HS-5 (cell line): ENCODE data around the gene VMP1.
"Not testable (repeated sequence)": the region's sequence is repeated elsewhere in the genome, so short reads cannot be mapped to it uniquely, and the experiment has no call there.

Experiments used
- DNase-seq: peaks from one replicate; pipeline ENCODE4 v3.0.0-alpha.2; 2012; ENCODE audit warnings: low read depth

The VMP1 gene

DNA sequence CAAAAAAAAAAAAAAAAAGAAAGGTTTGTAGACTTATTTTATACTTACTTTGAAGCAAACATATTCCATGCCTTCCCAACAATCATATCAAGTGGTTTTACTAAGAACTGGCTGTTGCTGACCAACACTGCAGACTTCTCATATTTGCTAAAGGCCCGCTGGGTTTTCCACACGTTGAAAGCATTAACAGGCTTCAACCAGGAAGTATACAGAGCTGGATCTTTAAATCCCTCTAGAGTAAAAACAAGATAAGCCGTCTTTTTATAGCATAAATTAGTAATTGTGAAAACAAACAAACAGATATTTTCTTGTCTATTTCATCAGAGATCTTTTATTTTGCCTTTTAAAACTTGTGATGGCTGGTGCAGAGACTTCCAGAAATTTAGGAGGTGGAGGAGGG is 156.2 kb downstream of the VMP1 start:
- no peak for DNase-seq

DNA sequence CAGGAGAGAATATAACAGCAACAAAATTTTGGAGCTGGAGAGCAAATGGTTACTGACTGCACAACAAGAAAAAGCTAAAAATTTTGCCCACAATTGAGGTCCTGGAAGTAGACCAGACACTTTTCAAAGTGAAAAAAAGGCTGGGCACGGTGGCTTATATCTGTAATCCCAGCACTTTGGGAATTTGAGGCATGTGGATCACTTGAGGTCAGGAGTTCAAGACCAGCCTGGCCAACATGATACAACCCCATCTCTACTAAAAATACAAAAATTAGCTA is 162.4 kb downstream of the VMP1 start:
- DNase-seq: no peak

GRCh38 chr17:59870482-59870881 is 163.0 kb downstream of the VMP1 start:
- no peak for DNase-seq

DNA sequence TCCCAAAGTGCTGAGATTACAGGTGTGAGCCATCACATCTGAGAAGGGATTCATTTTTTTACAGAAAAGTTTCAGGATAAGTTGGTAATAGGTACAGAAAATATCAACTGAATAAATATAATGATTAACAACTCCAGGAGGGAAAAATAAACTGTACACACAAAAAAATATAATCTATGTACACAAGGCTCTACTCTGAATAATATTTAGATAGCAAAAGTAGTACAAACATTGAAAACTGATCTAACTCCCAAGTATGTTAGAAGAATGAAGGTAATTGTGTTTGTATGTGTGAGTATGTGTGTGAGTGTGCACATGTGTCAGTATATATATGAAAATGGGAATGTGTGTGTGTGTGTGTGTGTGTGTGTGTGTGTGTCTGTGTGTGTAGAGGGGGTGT is 164.9 kb downstream of the VMP1 start:
- no peak for DNase-seq

DNA sequence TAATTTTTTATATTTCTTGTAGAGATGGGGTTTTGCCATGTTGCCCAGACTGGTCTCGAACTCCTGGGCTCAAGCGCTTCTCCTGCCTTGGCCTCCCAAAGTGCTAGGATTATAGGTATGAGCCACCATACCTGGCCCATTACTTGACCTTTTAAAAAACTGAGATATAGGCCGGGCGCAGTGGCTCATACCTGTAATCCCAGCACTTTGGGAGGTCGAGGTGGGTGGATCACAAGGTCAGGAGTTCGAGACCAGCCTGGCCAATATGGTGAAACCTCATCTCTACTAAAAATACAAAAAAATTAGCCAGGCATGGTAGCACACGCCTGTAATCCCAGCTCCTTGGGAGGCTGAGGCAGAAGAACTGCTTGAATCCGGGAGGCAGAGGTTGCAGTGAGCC is 166.0 kb downstream of the VMP1 start:
- DNase-seq: not testable (repeated sequence)

DNA sequence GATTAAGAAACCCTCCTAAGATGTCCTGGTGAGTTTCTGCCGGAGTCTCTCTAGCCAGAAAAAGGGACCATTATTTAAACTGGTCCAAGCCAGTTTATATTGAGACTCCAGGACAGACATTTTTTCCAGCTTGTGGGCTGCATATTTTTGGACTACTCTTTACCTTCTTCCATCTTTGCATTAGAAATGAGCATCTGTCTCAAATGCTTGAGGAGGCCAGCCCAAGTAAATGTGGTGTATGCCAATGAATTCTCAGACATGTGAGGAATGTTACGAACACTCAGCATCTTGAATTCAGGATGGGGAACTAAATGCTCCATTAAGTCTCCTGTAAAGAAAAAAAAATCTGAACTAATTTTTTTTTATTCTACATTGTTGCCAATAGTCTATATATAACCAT is 166.9 kb downstream of the VMP1 start:
- DNase-seq: no peak

DNA sequence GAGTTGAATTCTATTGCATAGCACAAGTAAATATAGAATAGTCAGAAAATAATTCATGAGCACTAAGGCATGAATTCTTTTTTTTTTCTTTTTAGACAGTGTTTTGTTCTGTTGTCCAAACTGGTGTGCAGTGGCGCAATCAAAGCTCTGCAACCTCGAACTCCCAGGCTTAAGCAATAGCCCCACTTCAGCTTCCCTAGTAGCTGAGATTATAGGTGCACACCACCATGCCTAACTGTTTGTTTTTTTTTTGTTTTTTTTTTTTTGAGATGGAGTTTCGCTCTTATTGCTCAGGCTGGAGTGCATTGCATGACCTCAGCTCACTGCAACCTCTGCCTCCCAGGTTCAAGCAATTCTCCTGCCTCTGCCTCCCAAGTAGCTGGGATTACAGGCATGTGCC is 168.7 kb downstream of the VMP1 start:
- no peak for DNase-seq

- DNase-seq: no peak
Observed at GRCh38 chr17:59877965-59878364, 170.5 kb downstream of the VMP1 start.

- DNase-seq: no peak
Observed at GRCh38 chr17:59878624-59879023, 171.2 kb downstream of the VMP1 start.

DNA sequence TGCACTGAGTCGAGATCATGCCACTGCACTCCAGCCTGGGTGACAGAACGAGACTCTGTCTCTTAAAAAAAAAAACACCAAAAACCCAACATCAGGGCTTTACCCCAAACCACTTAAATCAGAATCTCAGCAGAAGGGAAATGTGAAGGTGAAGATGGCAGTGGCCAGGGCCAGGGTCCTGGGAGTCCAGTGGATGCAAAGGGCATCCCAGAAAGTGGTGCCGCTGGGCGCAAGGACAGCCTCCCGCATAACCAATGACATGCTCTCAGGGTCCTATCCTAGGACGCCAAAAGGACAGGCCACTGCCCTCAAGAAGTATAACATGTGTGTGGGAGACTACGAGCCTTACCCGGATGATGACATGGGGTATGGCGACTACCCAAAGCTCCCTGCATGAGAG is 177.4 kb downstream of the VMP1 start:
- DNase-seq: no peak

DNA sequence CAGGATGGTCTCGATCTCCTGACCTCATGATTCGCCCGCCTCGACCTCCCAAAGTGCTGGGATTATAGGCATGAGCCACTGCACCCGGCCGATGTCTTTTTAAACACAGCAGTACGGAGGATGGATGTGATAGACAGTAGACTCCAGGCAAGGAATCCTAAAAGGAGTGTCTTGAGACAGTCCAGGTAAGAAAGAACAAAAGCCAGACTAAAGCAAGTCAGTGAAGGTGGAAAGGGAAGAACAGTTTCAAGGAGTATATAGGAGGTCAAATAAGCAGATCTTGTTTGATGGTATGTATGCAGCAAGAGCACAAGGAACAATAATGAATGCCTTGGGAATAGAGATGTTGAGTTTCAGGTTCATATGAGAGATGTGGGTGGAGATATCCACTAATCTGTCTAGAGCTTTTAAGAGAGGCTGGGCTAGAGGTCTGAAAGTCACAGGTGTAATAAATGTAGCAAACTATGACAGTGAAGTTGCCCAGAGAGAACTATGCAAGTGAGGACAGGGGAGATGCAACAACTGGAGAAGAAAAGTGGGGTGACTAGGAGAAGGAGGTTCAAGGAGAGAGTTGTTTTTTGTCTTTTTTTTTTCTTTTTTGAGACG is 180.8 kb downstream of the VMP1 start:
- DNase-seq: no peak

DNA sequence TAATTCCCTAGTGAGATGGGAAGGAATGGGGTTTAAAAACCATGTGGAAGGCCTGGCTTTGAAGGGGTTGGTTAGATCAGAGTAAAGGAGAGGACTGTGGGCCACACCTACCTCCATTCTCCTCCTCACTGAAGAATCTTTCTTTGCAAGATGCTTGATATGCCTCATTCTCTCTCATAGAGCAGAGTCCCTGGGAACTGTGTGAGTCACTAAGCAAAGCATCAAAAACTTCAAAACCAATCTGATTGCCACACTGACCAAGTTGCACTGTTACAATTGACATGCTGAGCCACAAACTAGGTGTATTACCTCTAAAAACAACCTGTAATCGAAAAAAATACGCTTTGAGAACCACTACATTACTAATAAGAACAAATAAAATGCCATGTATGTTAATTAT is 183.3 kb downstream of the VMP1 start:
- no peak for DNase-seq
